ENCODE measurements around the gene PANK2. TPM values are rescaled to one million over a fixed set of nuclear protein-coding genes. Genes with fewer than 3 reads are reported as not detected.
A peak's percentile ranks its signal among the peaks of the same experiment; 100 is the strongest.
"Not testable (repeated sequence)": the region's sequence is repeated elsewhere in the genome, so short reads cannot be mapped to it uniquely, and the experiment has no call there.

Gene PANK2
- total RNA-seq, 2 donors from 2014 or later = 55.2 to 86.2 TPM

DNA sequence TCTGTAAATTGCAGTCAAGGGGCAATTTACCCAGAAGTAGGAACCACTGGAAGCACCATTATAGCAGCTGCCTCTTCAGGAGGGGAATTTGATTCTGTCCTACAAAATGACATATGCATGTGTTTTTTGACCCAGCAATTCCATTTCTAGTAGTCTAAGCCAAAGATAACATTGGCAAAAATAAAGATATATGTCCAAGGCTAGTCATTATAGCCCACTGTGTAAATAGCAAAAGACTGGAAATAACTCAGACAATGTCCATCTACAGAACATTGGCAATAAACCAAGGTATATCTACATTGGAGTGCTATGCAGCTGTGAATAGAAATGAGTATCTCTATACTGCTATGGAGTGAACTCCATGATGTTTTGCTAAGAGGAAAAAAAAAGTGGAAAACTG, 12.5 kb upstream of the PANK2 start:
- H3K27me3 Mint-ChIP-seq = no peaks in the 10 kb centered on the region
- no peak overlapping the region for H3K27ac Mint-ChIP-seq
- no peak for ATAC-seq
- H3K4me3 Mint-ChIP-seq = no peak overlapping the region
- no peaks in the 10 kb centered on the region for H3K9me3 Mint-ChIP-seq
- H3K36me3 Mint-ChIP-seq = peaks cover 6% of the 10 kb centered on the region
- DNase-seq (ENCODE audit: low spot score) = no peak
- H3K4me1 Mint-ChIP-seq (ENCODE audit: low read depth in 2 of 2) = peaks cover 19 to 24% of the 10 kb centered on the region in 2 donors

DNA sequence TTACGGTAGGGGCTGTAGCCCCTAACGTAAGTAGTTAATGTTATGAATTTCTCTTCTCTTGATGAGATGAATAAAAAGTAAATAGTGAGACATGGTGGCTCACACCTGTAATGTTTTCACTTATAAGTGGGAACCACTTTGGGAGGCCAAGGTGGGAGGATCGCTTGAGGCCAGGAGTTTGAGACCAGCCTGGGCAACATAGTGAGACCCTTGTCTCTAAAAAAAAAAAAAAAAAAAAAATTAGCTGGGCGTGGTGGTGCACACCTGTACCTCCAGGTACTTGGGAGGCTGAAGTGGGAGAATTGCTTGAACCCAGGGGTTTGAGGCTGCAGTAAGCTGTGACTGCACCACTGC, 10.3 kb upstream of the PANK2 start:
- peaks cover 12 to 16% of the 10 kb centered on the region in 2 donors for H3K4me1 Mint-ChIP-seq (ENCODE audit: low read depth in 2 of 2)
- H3K27me3 Mint-ChIP-seq; H3K36me3 Mint-ChIP-seq; H3K9me3 Mint-ChIP-seq; H3K27ac Mint-ChIP-seq; H3K4me3 Mint-ChIP-seq; ATAC-seq; DNase-seq (ENCODE audit: low spot score): not testable (repeated sequence)

DNA sequence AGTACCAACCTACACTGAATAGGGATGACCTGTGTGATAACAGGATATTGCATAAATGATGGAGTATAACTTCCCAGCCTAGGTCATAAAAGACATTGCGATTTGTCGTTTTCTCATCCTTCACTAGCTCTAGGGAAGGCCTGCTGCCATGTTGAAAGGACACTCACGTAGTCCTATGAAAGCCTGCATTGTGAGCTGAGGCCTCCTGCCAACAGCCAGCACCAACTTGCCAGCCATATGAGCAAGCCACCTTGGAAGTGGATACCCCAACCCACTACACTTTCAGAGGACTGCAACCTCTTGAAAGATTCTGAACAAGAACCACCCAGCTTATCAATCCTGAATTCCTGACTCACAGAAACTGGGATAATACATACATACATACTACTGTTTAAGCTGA, 3.5 kb upstream of the PANK2 start:
- Mint-ChIP-seq H3K4me1 (ENCODE audit: low read depth in 2 of 2) (peaks cover 22 to 30% of the 10 kb centered on the region in 2 donors), H3K4me3 (no peak overlapping the region), H3K36me3 (peaks cover 11% of the 10 kb centered on the region), H3K27me3 (no peaks in the 10 kb centered on the region), H3K9me3 (no peaks in the 10 kb centered on the region), H3K27ac (no peak overlapping the region)
- DNase-seq (ENCODE audit: low spot score) (no peak), ATAC-seq (no peak)

DNA sequence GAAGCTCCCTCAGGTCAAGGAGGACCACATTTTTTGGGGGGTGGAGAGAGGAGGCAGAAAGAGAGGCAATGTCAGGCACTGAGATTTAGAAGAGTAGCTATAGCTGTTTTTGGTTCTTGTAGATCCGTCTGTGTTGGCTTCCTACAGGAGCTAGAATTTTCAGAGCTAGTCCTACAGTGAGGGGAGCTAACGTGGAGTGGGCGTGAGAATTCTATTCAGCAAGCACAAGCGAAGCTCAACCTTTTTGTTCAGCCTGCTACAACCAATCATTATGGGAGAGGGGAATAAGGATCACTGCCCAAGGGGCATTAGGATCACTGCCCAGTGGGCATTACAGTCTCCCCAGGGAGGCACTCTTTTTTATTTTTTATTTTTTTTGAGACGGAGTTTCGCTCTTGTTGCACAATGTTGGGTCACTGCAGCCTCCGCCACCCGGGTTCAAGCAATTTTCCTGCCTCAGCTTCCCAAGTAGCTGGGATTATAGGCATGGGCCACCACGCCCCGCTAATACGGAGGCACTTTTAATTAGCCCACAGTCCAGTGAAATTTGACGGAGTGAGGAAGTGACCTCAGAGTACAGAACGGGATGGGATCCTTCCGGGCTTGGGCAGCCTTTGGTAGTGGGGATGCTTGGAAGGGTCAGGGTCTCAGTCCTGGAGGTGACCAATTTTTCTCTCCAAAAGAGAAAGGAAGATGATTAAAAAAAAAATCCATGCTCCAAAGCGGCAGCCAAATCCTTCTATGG, 1.1 kb upstream of the PANK2 start:
- ATAC-seq (no peak), DNase-seq (ENCODE audit: low spot score) (no peak)
- Mint-ChIP-seq H3K27me3 (no peaks in the 10 kb centered on the region), H3K4me1 (ENCODE audit: low read depth in 2 of 2) (peaks cover 42 to 44% of the 10 kb centered on the region in 2 donors), H3K27ac (peak overlapping the region; percentile 90 to 92), H3K36me3 (peaks cover 17% of the 10 kb centered on the region), H3K4me3 (peak overlapping the region; percentile 95), H3K9me3 (no peaks in the 10 kb centered on the region)

DNA sequence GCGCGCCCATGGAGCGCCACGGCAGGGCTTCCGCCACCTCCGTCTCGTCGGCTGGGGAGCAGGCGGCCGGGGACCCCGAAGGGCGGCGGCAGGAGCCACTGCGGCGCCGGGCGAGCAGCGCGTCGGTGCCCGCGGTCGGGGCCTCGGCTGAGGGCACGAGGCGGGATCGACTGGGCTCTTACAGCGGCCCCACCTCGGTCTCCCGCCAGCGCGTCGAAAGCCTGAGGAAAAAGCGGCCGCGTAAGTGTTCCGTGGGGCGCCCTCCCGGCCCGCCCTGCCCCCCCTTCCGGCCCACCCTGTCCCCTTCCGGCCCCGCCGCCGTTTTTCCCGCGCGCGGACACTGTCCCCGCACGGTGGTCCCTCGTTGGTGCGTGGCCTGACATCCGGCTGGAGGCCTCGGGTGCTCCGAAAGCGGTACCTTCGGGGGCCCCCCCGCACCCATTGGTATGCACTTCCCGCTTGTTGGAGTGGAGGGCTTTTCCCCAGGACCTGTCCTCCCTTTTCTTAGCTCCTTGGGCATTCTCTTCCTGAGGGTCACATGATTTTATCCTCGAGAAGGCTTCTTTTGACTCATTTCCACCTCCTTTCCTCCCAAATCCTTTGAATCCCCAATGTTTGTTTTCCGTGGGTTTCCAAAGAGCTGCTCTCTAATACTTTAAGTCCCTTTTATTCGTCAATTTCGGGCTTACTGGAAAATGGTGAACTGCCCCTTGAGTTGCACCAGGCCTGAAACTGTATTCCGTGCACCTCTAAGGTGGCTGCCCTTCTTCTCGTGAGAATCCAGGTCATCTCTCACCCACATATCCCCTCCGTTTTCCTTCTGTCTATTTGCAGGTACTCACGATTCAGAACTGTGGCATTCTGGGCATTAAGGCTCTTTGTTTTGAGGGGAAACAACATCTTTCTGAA, 556 bp downstream of the PANK2 start:
- no peaks in the 10 kb centered on the region for H3K27me3 Mint-ChIP-seq
- H3K4me3 Mint-ChIP-seq = peak overlapping the region; percentile 98
- H3K9me3 Mint-ChIP-seq = no peaks in the 10 kb centered on the region
- peaks cover 17% of the 10 kb centered on the region for H3K36me3 Mint-ChIP-seq
- peak overlapping the region; percentile 92 to 96 for H3K27ac Mint-ChIP-seq
- H3K4me1 Mint-ChIP-seq (ENCODE audit: low read depth in 2 of 2) = peaks cover 50 to 51% of the 10 kb centered on the region in 2 donors
- DNase-seq (ENCODE audit: low spot score) (peak; percentile 77), ATAC-seq (peak; percentile 48 to 65)

DNA sequence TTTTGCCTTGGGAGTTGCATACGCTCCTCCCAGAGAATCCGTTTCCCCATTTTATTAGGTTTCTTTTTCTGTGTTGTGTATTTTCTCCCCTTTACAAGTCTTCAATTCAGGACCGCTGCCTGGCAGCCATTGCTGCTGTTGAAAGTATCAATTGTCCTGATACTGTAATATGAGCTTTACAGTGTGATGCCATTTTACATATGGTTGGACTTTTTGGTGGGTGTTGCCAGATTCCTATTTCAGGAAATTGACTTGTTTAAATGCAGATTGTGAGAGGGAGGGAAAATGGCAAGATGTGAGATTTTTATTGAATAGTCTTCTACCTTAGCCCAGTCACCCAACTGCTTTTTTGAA, 1.2 kb downstream of the PANK2 start:
- ATAC-seq (no peak), DNase-seq (ENCODE audit: low spot score) (no peak)
- Mint-ChIP-seq H3K4me3 (peak overlapping the region; percentile 98), H3K4me1 (ENCODE audit: low read depth in 2 of 2) (peaks cover 52 to 54% of the 10 kb centered on the region in 2 donors), H3K9me3 (no peaks in the 10 kb centered on the region), H3K36me3 (peaks cover 17% of the 10 kb centered on the region), H3K27me3 (no peaks in the 10 kb centered on the region), H3K27ac (peak overlapping the region; percentile 92 to 96)

DNA sequence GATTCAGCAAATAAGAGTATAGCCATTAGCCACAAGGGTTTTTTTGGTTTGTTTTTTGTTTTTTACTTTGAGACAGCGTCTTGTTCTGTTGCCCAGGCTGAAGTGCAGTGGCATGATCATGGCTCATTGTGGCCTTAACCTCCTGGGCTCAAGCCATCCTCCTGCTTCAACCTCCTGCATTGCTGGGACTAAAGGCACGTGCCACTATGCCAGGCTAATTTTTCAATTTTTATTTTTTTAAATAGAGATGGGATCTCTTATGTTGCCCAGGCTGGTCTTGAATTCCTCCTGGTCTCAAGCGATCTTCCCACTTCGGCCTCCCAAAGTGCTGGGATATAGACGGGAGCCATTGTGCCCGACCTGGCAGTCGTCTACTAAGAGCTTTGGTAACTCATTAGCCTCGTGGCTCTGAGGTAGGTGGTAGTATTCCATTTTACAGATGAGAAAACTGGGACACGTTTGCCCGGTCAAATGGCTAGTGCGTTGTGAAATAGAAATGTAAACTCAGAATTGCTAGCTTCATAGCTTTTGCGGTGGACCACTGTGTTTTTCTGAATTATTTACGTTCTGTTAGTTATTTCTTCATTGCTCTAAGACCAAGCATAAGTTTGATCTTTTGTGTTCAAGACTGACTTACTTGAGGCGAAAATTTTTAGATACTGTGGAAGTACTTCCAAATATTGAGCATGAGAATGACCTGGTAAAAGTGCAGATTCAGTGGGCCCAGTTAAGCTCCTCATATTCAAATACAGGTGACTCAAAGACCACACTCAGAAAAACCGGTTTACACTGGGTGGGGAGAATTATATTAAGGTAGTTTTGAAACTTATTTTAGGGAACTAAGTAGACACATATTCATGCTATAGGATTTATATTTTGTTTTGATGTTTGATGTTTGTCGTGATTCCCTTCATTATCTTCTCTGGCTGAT, 2.1 kb downstream of the PANK2 start:
- Mint-ChIP-seq H3K27ac (peak overlapping the region; percentile 92 to 96), H3K4me3 (peak overlapping the region; percentile 98), H3K36me3 (peaks cover 17% of the 10 kb centered on the region), H3K27me3 (no peaks in the 10 kb centered on the region), H3K4me1 (ENCODE audit: low read depth in 2 of 2) (peaks cover 52 to 54% of the 10 kb centered on the region in 2 donors), H3K9me3 (no peaks in the 10 kb centered on the region)
- no peak for ATAC-seq
- no peak for DNase-seq (ENCODE audit: low spot score)

DNA sequence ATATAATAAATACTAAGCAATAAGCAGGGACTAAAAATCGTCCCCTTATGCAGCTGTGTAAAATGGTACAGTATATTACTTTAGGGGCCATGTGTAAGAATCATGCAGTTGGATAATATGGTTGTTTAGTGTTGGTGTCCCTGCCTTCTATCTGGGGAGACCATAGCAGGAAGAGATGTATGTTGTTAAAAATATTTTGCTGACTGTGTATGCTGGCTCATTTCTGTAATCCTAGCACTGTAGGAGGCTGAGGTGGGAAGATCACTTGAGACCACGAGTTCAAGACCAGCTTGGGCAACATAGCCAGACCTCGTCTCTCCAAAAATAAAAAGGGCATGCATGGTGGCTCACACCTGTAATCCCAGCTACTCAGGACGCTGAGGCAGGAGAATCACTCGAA, 5.6 kb downstream of the PANK2 start:
- H3K4me3 Mint-ChIP-seq = peak overlapping the region; percentile 54
- H3K27me3 Mint-ChIP-seq = no peaks in the 10 kb centered on the region
- no peak overlapping the region for H3K27ac Mint-ChIP-seq
- peaks cover 57 to 62% of the 10 kb centered on the region in 2 donors for H3K4me1 Mint-ChIP-seq (ENCODE audit: low read depth in 2 of 2)
- no peaks in the 10 kb centered on the region for H3K9me3 Mint-ChIP-seq
- peaks cover 15% of the 10 kb centered on the region for H3K36me3 Mint-ChIP-seq
- DNase-seq (ENCODE audit: low spot score) (no peak), ATAC-seq (peak in 1 of 2 donors; percentile 39)

DNA sequence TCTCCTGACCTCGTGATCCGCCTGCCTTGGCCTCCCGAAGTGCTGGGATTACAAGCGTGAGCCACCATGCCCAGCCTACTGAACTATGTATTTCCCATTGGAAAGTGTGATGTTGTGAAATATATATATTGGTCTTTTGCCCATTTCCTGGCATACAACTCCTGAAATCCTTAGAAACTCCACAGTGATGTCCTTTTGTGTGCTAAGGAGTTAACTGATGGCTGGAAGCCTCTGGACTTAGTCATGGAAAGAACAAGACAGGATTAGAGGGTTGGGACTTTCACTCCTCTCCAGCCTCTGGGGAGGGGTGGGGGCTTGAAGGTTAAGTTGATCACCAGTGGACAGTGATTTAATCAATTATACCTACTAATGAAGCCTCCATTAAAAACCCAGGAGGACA, 7.1 kb downstream of the PANK2 start:
- H3K4me3 Mint-ChIP-seq = no peak overlapping the region
- H3K4me1 Mint-ChIP-seq (ENCODE audit: low read depth in 2 of 2) = peaks cover 56 to 60% of the 10 kb centered on the region in 2 donors
- ATAC-seq (no peak), DNase-seq (ENCODE audit: low spot score) (no peak)
- no peaks in the 10 kb centered on the region for H3K9me3 Mint-ChIP-seq
- H3K27ac Mint-ChIP-seq = peak overlapping the region; percentile 55 to 78
- peaks cover 2% of the 10 kb centered on the region for H3K36me3 Mint-ChIP-seq
- no peaks in the 10 kb centered on the region for H3K27me3 Mint-ChIP-seq

DNA sequence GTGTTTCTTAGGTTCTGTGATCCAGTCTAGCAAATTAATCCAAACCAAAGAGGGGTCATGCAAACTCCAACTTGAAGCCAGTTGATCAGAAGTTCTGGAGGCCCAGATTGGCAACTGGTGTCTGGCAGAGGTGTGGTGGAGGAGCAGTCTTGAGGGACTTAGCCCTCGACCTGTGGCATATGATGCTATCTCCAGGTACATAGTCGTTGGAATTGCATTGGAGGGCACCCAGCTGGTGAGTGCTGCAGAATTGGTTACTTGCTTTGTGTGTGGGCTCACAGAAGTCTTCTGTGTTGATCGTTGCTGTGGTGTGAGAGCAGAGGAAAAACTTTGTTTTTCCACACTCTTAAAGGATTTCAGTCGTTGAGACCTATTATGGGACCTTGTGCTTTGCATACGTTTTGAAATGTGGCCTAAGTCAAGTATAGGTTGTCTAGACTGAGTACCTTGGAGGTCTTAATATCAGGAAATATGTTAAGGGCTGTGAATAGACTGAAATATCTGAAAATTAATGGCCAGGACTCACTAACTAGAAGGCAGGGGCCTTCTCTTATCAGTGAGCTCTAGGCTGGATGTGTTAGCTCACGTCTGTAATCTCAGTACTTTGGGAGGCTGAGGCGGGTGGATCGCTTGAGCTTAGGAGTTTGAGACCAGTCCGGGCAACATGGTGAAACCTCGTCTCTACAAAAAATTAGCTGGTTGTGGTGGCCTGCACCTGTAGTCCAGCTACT, 7.8 kb downstream of the PANK2 start:
- Mint-ChIP-seq H3K36me3 (no peaks in the 10 kb centered on the region), H3K27ac (peak overlapping the region; percentile 55 to 78), H3K4me1 (ENCODE audit: low read depth in 2 of 2) (peaks cover 57 to 60% of the 10 kb centered on the region in 2 donors), H3K27me3 (no peaks in the 10 kb centered on the region), H3K9me3 (no peaks in the 10 kb centered on the region), H3K4me3 (peak overlapping the region; percentile 67)
- no peak for DNase-seq (ENCODE audit: low spot score)
- no peak for ATAC-seq

DNA sequence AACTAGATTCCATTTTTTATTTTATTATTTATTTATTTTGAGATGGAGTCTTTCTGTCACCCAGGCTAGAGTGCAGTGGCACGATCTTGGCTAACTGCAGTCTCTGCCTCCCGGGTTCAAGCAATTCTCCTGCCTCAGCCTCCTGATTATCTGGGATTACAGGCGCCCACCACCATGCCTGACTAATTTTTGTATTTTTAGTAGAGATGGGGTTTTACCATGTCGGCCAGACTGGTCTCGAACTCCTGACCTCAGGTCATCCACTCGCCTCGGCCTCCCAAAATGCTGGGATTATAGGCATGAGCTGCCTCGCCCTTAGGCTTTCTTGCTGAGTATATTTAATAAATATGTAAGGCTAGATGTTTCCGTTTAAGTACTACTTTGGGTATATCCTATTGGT, 9.0 kb downstream of the PANK2 start:
- ATAC-seq; H3K36me3 Mint-ChIP-seq; DNase-seq (ENCODE audit: low spot score); H3K27me3 Mint-ChIP-seq; H3K9me3 Mint-ChIP-seq; H3K27ac Mint-ChIP-seq: not testable (repeated sequence)
- H3K4me1 Mint-ChIP-seq (ENCODE audit: low read depth in 2 of 2) = peaks cover 56 to 60% of the 10 kb centered on the region in 2 donors
- H3K4me3 Mint-ChIP-seq = peak overlapping the region; percentile 67

DNA sequence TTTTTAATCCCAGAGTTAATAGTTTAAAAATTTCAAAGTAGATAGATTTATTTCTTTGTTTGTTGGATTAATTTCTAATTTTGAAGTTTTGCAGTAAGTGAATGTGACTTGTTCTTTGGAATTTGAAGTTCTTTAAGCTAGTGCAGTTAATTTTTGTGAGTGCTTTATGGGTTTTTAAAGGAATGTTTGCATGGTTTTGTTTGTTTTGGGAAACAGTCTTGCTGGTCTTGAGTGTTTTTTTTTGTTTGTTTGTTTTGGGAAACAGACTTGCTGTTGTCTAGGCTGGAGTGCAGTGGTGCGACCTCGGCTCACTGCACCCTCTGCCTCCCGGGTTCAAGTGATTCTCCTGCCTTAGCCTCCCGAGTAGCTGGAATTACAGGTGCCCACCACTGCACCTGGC, 9.5 kb downstream of the PANK2 start:
- DNase-seq (ENCODE audit: low spot score) = no peak
- no peaks in the 10 kb centered on the region for H3K9me3 Mint-ChIP-seq
- H3K27me3 Mint-ChIP-seq = no peaks in the 10 kb centered on the region
- no peak overlapping the region for H3K27ac Mint-ChIP-seq
- H3K36me3 Mint-ChIP-seq = no peaks in the 10 kb centered on the region
- no peak for ATAC-seq
- H3K4me3 Mint-ChIP-seq = no peak overlapping the region
- H3K4me1 Mint-ChIP-seq (ENCODE audit: low read depth in 2 of 2) = peaks cover 52 to 56% of the 10 kb centered on the region in 2 donors

DNA sequence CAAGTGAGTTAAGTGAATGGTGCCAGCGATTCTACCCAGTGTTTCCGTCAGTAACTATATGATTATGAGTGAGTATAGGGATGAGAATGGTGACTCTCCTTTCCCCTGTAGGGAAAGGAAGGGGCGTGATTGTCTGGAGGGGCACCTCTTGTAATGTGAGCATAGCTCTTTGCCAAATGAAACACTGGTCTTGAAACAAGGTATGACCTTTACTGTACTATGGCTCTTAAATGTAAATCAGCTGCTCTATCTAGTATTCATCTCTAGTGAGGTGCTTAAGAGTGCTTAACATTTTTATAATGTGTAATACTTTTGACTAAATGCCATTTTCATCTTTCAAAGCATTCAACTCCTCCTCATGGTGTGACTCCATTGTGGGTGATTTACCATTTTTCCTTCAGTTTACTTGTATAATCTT, 11.0 kb downstream of the PANK2 start:
- Mint-ChIP-seq H3K4me3 (peak overlapping the region; percentile 67), H3K36me3 (no peaks in the 10 kb centered on the region), H3K27me3 (no peaks in the 10 kb centered on the region), H3K27ac (peak overlapping the region in 1 of 2 donors; percentile 34), H3K4me1 (ENCODE audit: low read depth in 2 of 2) (peaks cover 54 to 61% of the 10 kb centered on the region in 2 donors), H3K9me3 (no peaks in the 10 kb centered on the region)
- ATAC-seq = no peak
- no peak for DNase-seq (ENCODE audit: low spot score)

Measured in natural killer cell treated with Interleukin-12 subunit alpha and Interleukin-12 subunit beta and Interleukin-15 and Interleukin-18, amount 100 ng/mL, for 72 hours (primary cell).